Right renal pelvis (tissue), 4 donors: Measurements from ENCODE around the gene DRGX. TPM values are rescaled to one million over a fixed set of nuclear protein-coding genes. Genes with fewer than 3 reads are reported as not detected.

ENCODE experiments used
- DNase-seq, 4 donors: peaks; one replicate each; pipeline ENCODE4 v3.0.0-alpha.2; 2013; ENCODE audit warnings: low read depth in 4 of 4, low spot score in 3 of 4, missing footprints in 1 of 4
- polyA plus RNA-seq, 4 donors: library from polyadenylated mRNA; unstranded; fragments of 120-200 nt; gene quantifications; one replicate each; pipeline ENCODE4 v1.2.1, GENCODE V29; 2013; ENCODE audit not compliant: insufficient read length in 4 of 4

Gene DRGX
- polyA plus RNA-seq, result under 1 TPM in 2 of 4 donors, not detected in 2; 0.05 to 0.07 TPM

- DNase-seq, result no peak
Measured at GRCh38 chr10:49395741-49396665, at the start of gene DRGX. Gene DRGX, minus strand, starts transcription at chr10:49396089. Its CDS starts 649 bp downstream, at chr10:49395440.

DNA sequence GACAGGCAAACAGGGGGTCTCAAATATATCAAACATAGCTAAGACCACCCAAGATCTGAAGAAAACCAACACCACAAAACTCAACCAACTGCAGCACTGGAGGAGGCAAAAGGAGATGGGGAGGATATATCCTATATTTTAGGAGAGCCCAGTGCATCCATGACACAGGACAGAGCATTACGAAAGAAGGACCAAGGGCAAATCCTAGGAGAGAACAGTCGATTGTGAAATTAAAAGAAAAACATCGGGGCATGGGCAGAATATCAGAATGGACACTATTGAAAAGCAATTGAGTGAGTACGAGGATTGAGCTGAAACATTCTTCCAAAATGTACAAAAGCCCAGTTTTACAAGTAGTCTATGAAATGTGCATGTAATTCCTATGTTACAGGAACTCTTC, 48.5 kb upstream of the DRGX start:
- DNase-seq, result no peak

DNA sequence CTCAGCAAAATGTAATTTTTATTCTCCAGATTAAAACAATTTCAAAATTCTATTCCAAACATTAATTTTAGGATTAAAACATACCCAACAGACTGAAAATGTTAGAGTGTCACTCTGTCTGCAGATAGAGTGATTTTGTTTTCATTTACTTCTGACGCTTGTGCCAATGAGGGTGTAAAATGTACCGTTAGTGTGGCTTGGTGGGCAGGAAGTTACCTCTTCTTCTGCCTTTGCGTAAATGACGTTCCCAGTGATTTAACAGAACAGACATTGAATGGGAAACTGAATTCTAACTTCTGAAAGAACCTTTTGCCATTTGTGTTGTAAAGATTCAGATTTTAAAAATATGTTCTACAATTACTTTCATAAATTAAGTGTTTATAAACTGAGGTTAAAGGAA, 47.0 kb upstream of the DRGX start:
- DNase-seq, result no peak

- no peak for DNase-seq
Measured at GRCh38 chr10:49441488-49442476, 45.9 kb upstream of the DRGX start.

DNA sequence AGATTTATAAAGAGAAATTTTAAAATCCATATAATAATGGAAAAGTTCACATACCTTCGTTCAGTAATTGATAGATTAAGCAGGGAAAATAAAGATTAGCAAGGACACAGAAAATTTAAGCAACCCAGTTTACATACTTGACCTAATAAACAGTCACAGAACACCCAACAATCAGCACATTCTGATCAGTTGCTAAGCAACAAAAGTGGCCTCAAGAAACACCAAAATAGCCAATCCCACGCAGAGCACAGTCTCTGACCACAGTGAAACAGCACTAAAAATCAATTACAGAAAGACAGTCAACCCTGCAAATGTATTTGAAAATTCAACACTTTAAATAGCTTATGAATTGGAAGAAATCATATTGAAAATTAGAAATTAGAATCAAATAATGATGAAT, 39.3 kb upstream of the DRGX start:
- no peak for DNase-seq

GRCh38 chr10:49433069-49433468, 37.2 kb upstream of the DRGX start:
- DNase-seq, result no peak

DNA sequence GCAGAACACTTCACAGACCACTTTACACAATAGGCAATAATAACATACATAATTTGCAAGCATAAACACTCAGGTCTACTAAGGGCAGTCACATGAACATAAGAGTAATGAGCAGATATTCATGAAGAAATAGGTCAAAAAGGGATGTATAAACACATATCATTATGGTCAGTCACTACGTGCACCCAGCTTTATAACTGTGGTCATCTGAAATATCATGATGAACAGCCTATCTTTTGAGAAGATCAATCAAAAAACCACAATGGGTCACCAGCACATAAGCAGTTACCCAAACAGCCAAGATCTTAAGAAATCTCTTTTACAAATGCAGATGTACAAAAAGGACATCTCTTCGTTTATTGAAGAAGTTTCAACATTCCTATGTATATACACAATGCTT, 35.5 kb upstream of the DRGX start:
- DNase-seq, result no peak

DNA sequence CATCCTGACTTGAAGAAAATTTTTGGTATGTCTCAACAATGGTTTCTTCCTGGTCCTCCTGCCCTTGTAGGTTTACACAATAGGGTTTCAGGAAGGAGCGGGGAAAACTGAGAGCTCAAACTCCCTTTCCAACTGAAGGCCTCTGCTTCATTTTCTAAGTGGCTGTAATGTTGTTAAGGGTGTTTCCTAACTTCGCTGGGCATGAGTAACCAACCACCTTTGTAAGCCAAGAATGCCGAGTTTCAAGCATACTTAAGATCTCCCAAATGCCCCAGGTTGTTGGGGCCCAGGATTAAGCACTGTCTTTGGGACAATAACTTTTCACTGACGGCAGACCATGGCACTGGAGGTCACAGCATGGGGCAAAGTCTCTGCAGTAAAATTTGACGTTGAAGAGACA, 33.6 kb upstream of the DRGX start:
- no peak for DNase-seq

DNA sequence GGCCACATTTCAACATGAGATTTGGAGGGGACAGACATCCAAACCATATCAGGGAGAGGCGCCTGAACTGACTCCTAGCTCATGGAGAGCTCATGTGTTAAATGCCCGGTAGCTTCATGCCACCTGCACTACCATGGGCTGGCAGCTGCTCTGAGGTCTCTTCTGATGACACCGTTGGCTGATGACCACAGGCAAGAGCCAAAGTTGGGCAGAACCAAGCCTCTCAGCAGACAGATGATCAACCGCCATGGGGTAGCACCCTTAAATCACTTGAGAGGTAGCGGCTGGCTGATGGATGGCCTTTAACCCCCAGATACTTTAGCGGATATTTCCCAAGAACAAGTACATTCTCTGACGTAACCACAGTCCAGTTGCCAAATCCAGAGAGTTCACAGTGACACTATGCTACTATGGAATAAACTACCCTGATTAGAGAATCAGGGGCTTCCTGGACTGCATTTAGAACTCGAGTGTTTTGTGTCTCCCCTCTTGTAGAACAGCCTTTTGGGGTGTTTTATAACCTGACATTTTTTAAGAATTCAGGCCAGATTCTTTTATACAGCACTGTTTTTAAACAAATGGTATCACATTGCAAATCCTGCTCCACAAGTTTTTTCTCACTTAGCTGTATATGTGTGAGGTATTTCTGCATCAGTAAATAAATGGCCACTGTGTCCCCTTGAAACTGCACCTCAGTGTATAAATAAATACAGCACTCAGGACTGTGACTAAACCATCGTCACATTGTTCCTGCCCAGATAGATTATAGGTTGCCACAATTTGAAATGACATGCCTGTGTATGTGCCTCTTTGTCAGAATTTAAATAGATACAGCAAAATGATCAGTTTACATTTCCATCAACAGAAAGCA, 30.8 kb upstream of the DRGX start:
- DNase-seq, result no peak

DNA sequence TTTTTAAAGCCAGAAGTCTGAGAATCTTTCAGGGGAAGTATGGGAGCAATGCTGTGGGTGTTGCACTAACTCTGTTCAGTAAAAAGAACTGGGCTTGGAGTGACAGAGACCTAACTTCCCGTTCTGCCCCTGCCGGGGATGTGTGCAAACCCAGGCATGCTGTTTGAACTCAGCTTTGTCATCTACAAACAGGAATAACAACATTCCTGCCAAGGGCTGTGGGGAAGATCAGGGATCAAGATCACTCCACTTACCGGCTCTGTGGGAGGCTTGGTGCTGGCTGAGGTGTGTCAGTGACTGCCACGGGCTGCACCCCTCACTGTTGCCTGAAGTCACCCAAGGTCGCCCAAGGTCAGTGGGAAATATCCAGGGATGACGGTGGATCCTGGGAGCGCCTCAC, 23.1 kb upstream of the DRGX start:
- no peak for DNase-seq

GRCh38 chr10:49418328-49418727, 22.4 kb upstream of the DRGX start:
- no peak for DNase-seq

- no peak for DNase-seq
Measured at GRCh38 chr10:49418053-49418326, 22.1 kb upstream of the DRGX start.

DNA sequence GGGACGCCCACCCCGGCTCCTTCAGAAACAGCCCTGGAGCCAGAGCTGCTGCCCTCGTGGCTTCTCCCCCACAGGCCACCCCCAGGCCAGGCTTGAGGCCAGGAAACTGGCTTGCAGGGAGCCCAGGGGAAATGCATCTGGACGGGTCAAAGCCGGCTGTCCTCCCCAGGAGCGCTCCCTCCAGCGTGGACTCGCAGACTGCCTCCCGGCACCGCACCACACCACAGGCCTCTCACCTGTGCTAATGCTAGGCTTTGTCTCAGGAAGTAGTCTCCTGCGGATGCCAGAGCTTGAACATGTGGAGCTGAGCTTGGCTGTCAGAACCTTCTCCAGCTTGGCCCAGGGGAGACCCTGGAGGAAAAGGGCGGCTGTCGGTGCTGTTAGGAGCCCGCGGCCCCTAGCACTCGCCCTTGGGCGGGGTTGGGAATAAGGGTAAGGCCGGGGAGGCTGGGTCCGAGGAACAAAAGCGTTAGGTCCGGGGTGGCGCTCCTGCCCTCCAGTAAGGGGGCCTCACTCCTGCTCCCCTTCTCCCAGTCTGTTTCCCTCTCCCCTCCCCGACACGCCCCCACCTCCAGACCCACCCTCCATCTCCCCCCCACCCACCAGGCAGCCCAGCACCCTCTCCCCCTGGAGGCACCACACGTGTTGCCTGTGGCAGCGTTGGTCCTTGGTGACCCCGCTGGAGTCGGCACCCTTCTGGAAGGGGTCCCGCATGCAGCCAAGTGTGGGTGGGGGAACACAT, 21.6 kb upstream of the DRGX start:
- no peak for DNase-seq

DNA sequence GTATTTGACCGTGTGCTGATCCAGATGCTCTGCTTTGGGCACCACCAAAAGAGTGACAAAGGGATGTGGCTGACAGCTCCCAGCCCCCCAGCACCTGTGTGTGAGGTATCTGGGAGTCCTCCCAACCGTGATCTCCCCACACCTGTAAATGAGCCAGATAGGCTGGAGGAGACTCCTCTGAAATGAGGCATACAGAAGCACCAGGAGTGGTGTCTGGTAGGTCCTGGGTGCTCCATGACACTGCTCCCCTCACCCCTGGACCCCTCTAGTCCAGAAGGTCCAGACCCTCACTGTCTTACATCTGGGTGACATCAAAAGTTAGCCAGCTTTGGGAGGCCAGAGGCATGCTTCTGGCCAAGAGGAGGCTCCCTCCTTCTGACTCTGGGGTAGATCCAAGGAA, 20.0 kb upstream of the DRGX start:
- DNase-seq, result no peak

DNA sequence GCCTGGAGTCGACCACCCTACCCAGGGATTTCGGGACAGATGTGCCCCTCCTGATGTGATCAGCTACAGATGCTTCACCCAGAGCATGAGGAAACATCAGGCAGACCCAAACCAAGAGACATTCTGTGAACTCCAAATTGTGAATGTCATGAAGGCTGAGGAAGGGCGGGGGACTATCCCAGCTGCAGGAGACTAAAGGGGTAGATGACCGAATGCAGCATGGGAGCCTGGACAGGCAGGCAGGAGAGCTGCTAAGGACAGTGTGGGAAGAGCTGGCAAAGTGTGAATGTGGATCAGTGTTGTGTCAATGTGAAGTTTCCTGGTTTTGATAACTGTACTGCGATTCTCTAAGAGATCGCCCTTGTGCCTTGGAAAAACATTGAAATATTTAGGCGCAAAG, 19.2 kb upstream of the DRGX start:
- no peak for DNase-seq

DNA sequence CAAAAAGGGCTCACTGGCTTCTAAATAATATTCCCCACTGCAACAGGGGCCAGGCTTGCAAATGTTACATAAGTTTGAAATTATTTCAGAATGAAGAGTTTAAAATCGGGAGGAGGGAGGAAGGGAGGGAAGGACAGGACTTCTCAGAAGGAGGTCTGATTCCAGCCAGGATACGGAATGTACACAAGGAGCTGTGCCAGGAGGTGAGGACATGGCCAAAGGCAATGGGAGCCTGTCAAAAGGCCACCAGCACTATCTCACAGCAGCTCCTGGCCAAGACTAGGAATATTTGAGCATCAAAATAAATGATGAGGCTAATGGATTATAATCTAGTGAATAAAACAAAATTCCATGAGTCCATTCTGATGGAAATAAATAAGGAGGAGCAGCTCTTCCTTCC, 18.6 kb upstream of the DRGX start:
- no peak for DNase-seq

DNA sequence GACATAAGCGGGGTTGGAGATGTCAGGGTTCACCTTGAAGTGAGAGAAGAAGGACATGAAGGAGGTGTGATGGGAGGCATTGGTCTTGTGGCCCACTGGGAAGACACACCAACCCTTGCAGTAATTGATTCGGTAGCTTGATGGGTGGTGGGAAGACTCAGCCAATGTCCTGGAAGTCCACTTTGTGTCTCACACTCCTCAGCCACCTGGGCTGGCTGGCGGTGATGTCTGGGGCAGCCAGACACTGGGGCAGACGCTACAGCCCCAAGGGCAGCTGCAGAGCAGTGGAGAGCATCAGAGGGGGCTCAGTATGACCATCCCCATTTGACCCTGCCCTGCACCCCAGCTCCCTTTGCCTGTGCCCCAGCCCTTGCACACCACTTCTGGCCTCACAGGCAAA, 16.7 kb upstream of the DRGX start:
- DNase-seq, result no peak

DNA sequence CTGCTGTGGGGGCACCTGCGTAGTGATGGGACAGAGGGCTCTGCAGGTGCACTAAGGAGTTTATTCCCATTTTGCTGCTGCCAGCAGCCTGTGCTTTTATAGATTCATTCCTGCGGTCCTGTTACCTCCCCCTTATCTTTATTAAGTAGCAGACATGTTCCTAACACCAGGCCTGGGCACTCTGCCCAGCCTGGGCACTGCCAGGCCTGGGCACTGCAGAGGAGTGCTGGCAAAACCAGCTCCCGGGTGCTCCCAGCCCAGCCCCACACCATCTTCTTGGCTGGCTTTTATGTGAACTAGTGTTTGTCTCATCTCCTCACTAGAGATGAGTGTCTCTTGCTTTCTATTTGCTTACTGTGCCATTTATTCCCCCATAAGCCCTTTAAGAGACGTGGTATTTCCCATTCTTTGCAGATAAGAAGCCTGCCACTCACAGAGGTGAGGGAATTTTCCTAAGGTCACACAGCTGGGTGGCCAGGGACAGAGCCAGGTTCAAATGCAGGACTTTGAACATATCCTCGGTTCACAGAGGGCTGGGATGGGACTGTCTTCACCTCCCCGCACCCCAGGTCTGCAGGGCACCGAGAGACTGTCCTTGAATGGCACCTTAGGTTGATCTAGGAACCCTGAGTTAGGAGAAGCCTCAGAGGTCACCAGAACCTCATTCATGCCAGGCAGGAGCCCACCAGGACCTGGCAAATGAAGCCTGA, 14.6 kb upstream of the DRGX start:
- no peak for DNase-seq

DNA sequence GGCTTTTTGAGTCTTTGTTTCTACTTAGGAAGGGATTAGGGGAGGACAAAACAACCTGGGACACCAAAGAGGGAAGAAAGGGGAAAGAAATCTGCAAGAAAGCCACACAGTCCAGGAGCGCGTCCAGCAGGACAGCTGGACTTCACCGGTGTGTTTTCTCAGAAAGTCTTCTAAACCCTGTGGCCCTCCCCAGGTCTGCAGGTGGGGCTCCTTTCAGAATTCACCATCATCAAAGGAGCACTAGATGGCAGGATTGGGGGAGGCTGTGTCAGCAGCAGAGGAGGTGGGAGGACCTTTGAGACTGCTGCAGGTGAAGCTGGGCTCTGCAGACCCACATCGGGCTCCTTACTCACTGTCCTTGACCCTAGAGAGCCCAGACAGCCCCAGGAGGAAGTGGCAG, 13.9 kb upstream of the DRGX start:
- DNase-seq, result no peak
